Calu3 (cell line): Measurements from ENCODE around the gene RASGRP4. TPM values are rescaled to one million over a fixed set of nuclear protein-coding genes. Genes with fewer than 3 reads are reported as not detected.

Experiments used
- BruUV-seq: library from RNA; stranded (reverse); fragments of 400-500 nt; replicated peaks from 2 replicates; lab custom pipeline; 2021; lab: Mats Ljungman, UMichigan
- CTCF ChIA-PET: fragments of 300-600 bp; sonication (Branson Sonifier 250); formaldehyde crosslinking; loops from one replicate; lab custom pipeline; 2022; ENCODE audit warnings: antibody characterized with exemption; lab: Charles Lee
- DNase-seq: peaks from one replicate; pipeline ENCODE4 v3.0.0; 2022
- H3K27ac Mint-ChIP-seq: one replicate; pipeline ENCODE4 v1.8.0; 2022; ENCODE audit warnings: mixed read lengths; ENCODE audit not compliant: unreplicated experiment
- H3K27me3 Mint-ChIP-seq: one replicate; pipeline ENCODE4 v1.8.0; 2022; ENCODE audit warnings: mixed read lengths; ENCODE audit not compliant: unreplicated experiment
- H3K36me3 Mint-ChIP-seq: one replicate; pipeline ENCODE4 v1.8.0; 2022; ENCODE audit warnings: mild to moderate bottlenecking, moderate library complexity, mixed read lengths; ENCODE audit not compliant: insufficient read depth, unreplicated experiment
- H3K4me1 Mint-ChIP-seq: one replicate; pipeline ENCODE4 v1.8.0; 2022; ENCODE audit warnings: mild to moderate bottlenecking, low read depth, mixed read lengths; ENCODE audit not compliant: unreplicated experiment
- H3K4me3 Mint-ChIP-seq: one replicate; pipeline ENCODE4 v1.8.0; 2022; ENCODE audit warnings: mild to moderate bottlenecking, low read depth, moderate library complexity, mixed read lengths; ENCODE audit not compliant: unreplicated experiment
- H3K9me3 Mint-ChIP-seq: one replicate; pipeline ENCODE4 v1.8.0; 2022; ENCODE audit warnings: low read depth, mixed read lengths; ENCODE audit not compliant: unreplicated experiment
- intact Hi-C: fragments of 100-400 bp; cut with micrococcal nuclease; formaldehyde crosslinking; loops from one replicate; pipeline ENCODE4 v1.10.0; 2022; ENCODE audit not compliant: unreplicated experiment
- total RNA-seq: library from RNA; stranded (reverse); gene quantifications from 2 replicates; pipeline ENCODE4 v1.2.3, GENCODE V29; 2022
- TF ChIP-seq, protein P1 (sequence below): fragments of 200-600 bp; IDR thresholded peaks from one replicate; pipeline ENCODE4 v1.8.0; 2022; ENCODE audit warnings: antibody characterized with exemption; ENCODE audit not compliant: unreplicated experiment

RASGRP4 gene
- total RNA-seq, 1 experiment from 2014 or later, result not detected

DNA sequence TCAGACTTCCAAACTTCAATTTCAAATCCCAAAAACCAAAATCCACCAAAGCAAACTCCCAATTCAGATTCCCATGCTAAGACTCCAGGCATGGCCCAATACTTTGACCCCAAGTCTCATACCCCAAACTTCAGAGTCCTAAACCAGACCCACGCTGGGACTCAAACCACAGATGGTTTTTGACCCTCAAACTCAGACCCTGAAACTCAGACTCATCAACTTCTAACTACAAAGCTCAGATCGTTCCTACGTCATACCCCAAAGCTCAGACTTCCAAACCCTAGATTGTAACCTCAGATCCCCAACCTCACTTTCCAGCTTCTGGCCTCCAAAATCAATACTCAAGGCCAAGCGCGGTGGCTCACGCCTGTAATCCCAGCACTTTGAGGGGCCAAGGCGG is 19.3 kb upstream of the RASGRP4 start:
- H3K4me1 Mint-ChIP-seq, result no peaks in the 10 kb centered on the region
- peaks cover 92% of the 10 kb centered on the region for H3K27me3 Mint-ChIP-seq

DNA sequence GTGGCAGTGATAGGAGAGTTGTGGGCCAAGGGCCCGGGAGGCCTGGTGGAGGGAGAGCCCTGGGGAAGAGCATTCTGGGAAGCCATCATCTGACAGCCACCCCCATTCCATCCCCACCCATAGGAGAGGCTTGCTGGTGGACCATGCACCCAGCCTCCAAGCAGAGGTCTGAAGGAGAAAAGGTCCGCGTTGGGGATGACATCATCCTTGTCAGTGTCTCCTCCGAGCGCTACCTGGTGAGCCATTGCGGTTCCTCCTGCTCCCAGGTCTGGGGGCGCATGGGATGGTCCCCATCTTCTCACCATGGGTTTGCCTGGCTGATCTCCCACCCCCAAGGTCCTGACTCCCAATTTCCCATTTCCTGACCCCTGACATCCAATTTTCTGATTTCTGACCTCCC is 18.0 kb upstream of the RASGRP4 start:
- H3K9me3 Mint-ChIP-seq, result no peaks in the 10 kb centered on the region
- H3K4me1 Mint-ChIP-seq, result no peaks in the 10 kb centered on the region
- no TSS peak for BruUV-seq
- no peak for DNase-seq
- CTCF ChIA-PET, result interaction anchor here (1.1 kb wide), 1 partner anchor 41 kb away, joined by 3 read pairs; the partner anchor contains the start of gene FAM98C
- H3K27me3 Mint-ChIP-seq, result peaks cover 83% of the 10 kb centered on the region
- H3K36me3 Mint-ChIP-seq, result no peaks in the 10 kb centered on the region
- no peak overlapping the region for H3K4me3 Mint-ChIP-seq
- H3K27ac Mint-ChIP-seq, result no peak overlapping the region
- intact Hi-C loops, result no loop called here
- TF ChIP-seq, protein P1, sequence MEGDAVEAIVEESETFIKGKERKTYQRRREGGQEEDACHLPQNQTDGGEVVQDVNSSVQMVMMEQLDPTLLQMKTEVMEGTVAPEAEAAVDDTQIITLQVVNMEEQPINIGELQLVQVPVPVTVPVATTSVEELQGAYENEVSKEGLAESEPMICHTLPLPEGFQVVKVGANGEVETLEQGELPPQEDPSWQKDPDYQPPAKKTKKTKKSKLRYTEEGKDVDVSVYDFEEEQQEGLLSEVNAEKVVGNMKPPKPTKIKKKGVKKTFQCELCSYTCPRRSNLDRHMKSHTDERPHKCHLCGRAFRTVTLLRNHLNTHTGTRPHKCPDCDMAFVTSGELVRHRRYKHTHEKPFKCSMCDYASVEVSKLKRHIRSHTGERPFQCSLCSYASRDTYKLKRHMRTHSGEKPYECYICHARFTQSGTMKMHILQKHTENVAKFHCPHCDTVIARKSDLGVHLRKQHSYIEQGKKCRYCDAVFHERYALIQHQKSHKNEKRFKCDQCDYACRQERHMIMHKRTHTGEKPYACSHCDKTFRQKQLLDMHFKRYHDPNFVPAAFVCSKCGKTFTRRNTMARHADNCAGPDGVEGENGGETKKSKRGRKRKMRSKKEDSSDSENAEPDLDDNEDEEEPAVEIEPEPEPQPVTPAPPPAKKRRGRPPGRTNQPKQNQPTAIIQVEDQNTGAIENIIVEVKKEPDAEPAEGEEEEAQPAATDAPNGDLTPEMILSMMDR, result no peak

More for the DNA sequence above, 19.3 kb upstream of the RASGRP4 start:
- Mint-ChIP-seq H3K27ac (no peak overlapping the region), H3K36me3 (no peaks in the 10 kb centered on the region), H3K9me3 (no peaks in the 10 kb centered on the region), H3K4me3 (no peak overlapping the region)
- DNase-seq, result no peak
- BruUV-seq, result no TSS peak
- intact Hi-C loops, result no loop called here
- CTCF ChIA-PET, result no interaction called here
- TF ChIP-seq, protein P1, result no peak

DNA sequence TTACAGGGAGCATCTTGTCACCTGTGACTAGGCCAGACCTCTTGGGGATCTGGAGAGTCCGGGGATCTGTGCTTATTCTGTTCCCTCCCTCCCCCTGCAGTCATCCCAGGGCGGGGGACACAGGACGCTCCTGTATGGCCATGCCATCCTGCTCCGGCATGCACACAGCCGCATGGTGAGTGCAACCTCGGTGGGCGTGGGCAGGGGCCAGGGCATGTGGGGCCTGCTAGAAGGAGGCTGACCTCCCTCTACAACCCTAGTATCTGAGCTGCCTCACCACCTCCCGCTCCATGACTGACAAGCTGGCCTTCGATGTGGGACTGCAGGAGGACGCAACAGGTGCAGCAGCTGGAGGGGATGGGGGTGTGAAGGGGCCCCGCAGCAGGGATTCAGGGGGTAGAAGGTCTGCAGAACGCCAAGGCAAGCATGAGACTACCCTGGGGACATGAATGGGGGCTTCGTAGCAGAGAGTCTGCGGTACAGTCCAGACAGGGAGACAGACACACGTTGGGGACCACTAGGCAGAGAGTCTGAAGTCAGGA is 17.5 kb upstream of the RASGRP4 start:
- no peak overlapping the region for H3K27ac Mint-ChIP-seq
- no peak overlapping the region for H3K4me3 Mint-ChIP-seq
- TF ChIP-seq, protein P1, result no peak
- CTCF ChIA-PET, result interaction anchor here (1.1 kb wide), 1 partner anchor 41 kb away, joined by 3 read pairs; the partner anchor contains the start of gene FAM98C
- H3K27me3 Mint-ChIP-seq, result peaks cover 80% of the 10 kb centered on the region
- H3K4me1 Mint-ChIP-seq, result no peaks in the 10 kb centered on the region
- intact Hi-C loops, result no loop called here
- no peaks in the 10 kb centered on the region for H3K36me3 Mint-ChIP-seq
- H3K9me3 Mint-ChIP-seq, result no peaks in the 10 kb centered on the region
- no TSS peak for BruUV-seq
- DNase-seq, result no peak

DNA sequence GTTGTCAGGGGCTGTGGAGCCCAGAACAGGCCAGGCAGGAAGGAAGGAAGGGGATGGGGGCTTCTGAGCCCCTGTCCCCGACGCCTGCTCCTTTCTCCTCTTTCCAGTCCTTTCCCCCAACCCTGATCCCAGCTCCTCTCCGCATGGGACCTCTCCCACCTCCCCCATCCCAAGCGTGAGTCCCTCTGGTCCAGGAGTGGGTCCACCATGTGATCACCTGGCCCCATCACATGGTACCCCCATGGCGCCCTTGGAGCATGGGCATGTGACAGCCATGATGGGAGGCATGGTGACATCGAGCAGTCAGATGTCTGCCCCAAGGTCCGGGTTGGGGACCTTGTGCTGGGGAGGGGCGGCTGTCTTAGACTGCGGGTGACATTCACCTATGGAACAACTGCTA is 16.7 kb upstream of the RASGRP4 start:
- no peaks in the 10 kb centered on the region for H3K4me1 Mint-ChIP-seq
- no peaks in the 10 kb centered on the region for H3K9me3 Mint-ChIP-seq
- DNase-seq, result no peak
- no peak overlapping the region for H3K27ac Mint-ChIP-seq
- no peaks in the 10 kb centered on the region for H3K36me3 Mint-ChIP-seq
- intact Hi-C loops, result no loop called here
- H3K4me3 Mint-ChIP-seq, result no peak overlapping the region
- peaks cover 80% of the 10 kb centered on the region for H3K27me3 Mint-ChIP-seq
- TF ChIP-seq, protein P1, result no peak
- BruUV-seq, result no TSS peak
- CTCF ChIA-PET, result interaction anchor here (1.1 kb wide), 1 partner anchor 40 kb away, joined by 3 read pairs; the partner anchor contains the start of gene FAM98C
